Upper lobe of left lung (tissue), 4 donors: Measurements from ENCODE around the gene MBLAC2.

Source experiments
- CTCF ChIP-seq, 6 experiments: fragments of 450-650 bp in 4 of 6; fragments of 200-600 bp in 2 of 6; sonication (generic) in 2 of 6; IDR thresholded peaks; one replicate each; pipeline ENCODE4 v1.5.1; 2016 to 2019; ENCODE audit warnings: antibody characterized with exemption in 6 of 6
- POLR2AphosphoS5 ChIP-seq, 2 donors: sonication (generic); formaldehyde crosslinking; IDR thresholded peaks; one replicate each; pipeline ENCODE4 v1.5.1; 2017; ENCODE audit warnings: antibody characterized with exemption in 2 of 2

- TF ChIP-seq CTCF (IDR thresholded peaks at IDR 0.05) (no peak), POLR2AphosphoS5 (IDR thresholded peaks at IDR 0.05) (no peak)
These were observed 50.3 kb downstream of the MBLAC2 start for GRCh38 chr5:90424245-90424644.
